Neural cell (in vitro differentiated cells): ENCODE measurements around the gene HMGCS2. TPM values are rescaled to one million over a fixed set of nuclear protein-coding genes. Genes with fewer than 3 reads are reported as not detected.

Source experiments
- H2AFZ ChIP-seq: fragments of 200-600, 300-800 bp; sonication (generic), shearing (Covaris generic); 2 replicates; pipeline ENCODE4 v1.6.0; 2014; ENCODE audit warnings: low read depth, mild to moderate bottlenecking, antibody characterized with exemption, low read length, moderate library complexity
- H3F3A ChIP-seq: fragments of 200-600 bp; shearing (Covaris generic); 2 replicates; pipeline ENCODE4 v1.6.1; 2016; ENCODE audit warnings: mild to moderate bottlenecking, moderate library complexity, mixed read lengths, antibody characterized with exemption, low read length; ENCODE audit not compliant: insufficient read depth, poor library complexity, severe bottlenecking
- H3K27ac ChIP-seq: fragments of 200-600, 300-800 bp; sonication (generic), shearing (Covaris generic); 2 replicates; pipeline ENCODE4 v1.5.1; 2014; ENCODE audit warnings: mild to moderate bottlenecking, low read length, moderate library complexity
- H3K27me3 ChIP-seq: fragments of 300-800, 200-600 bp; sonication (generic), shearing (Covaris generic); 2 replicates; pipeline ENCODE4 v1.6.0; 2014; ENCODE audit warnings: mild to moderate bottlenecking, low read depth, low read length, moderate library complexity; ENCODE audit not compliant: insufficient read depth
- H3K36me3 ChIP-seq: fragments of 300-800, 200-600 bp; sonication (generic), shearing (Covaris generic); 2 replicates; pipeline ENCODE4 v1.5.1; 2014; ENCODE audit warnings: mild to moderate bottlenecking, antibody characterized with exemption, low read length, moderate library complexity; ENCODE audit not compliant: insufficient read depth
- H3K4me2 ChIP-seq: fragments of 300-800, 200-600 bp; sonication (generic), shearing (Covaris generic); 2 replicates; pipeline ENCODE4 v1.6.0; 2014; ENCODE audit warnings: mild to moderate bottlenecking, low read length
- H3K4me3 ChIP-seq: fragments of 300-800, 200-600 bp; sonication (generic), shearing (Covaris generic); 2 replicates; pipeline ENCODE4 v1.5.1; 2014; ENCODE audit warnings: mild to moderate bottlenecking, low read length, moderate library complexity
- H3K79me2 ChIP-seq: fragments of 200-600 bp; shearing (Covaris generic); replicated peaks from 2 replicates; pipeline ENCODE4 v1.6.0; 2014; ENCODE audit warnings: mild to moderate bottlenecking, low read length, moderate library complexity; ENCODE audit not compliant: insufficient read depth
- H3K9ac ChIP-seq: fragments of 300-800, 200-600 bp; sonication (generic), shearing (Covaris generic); 2 replicates; pipeline ENCODE4 v1.6.1; 2016; ENCODE audit warnings: mild to moderate bottlenecking, low read length, mixed read lengths
- H3K9me2 ChIP-seq: fragments of 200-600 bp; shearing (Covaris generic); 2 replicates; pipeline ENCODE4 v1.6.1; 2016; ENCODE audit warnings: mild to moderate bottlenecking, low read length, mixed read lengths; ENCODE audit not compliant: insufficient read depth
- H3K9me3 ChIP-seq: fragments of 200-600, 300-800 bp; sonication (generic), shearing (Covaris generic); 2 replicates; pipeline ENCODE4 v1.6.1; 2016; ENCODE audit warnings: mild to moderate bottlenecking, mixed run types, low read length, moderate library complexity, mixed read lengths
- H4K20me1 ChIP-seq: fragments of 200-600 bp; shearing (Covaris generic); 2 replicates; pipeline ENCODE4 v1.6.1; 2016; ENCODE audit warnings: mild to moderate bottlenecking, mixed run types; ENCODE audit not compliant: insufficient read depth
- CTCF ChIP-seq: fragments of 450-650 bp; IDR thresholded peaks from 2 replicates; pipeline ENCODE4 v1.5.1; 2014; ENCODE audit warnings: antibody characterized with exemption, mild to moderate bottlenecking, moderate library complexity; ENCODE audit not compliant: poor library complexity, severe bottlenecking
- EP300 ChIP-seq: fragments of 450-650 bp; conservative IDR thresholded peaks from 2 replicates; pipeline ENCODE4 v1.6.1; 2014; ENCODE audit warnings: antibody characterized with exemption, mild to moderate bottlenecking, moderate library complexity; ENCODE audit not compliant: poor library complexity, severe bottlenecking
- EZH2 ChIP-seq: fragments of 200-600, 300-800 bp; shearing (Covaris generic), sonication (generic); IDR thresholded peaks from 2 replicates; pipeline ENCODE4 v1.6.1; 2014; ENCODE audit warnings: antibody characterized with exemption, low read length, borderline replicate concordance, mild to moderate bottlenecking; ENCODE audit not compliant: insufficient read depth, poor library complexity, severe bottlenecking
- MXI1 ChIP-seq: fragments of 450-650 bp; conservative IDR thresholded peaks from 2 replicates; pipeline ENCODE4 v1.6.1; 2014; ENCODE audit warnings: antibody characterized with exemption, mild to moderate bottlenecking; ENCODE audit not compliant: poor library complexity, severe bottlenecking
- POLR2AphosphoS5 ChIP-seq: IDR thresholded peaks from 2 replicates; pipeline ENCODE4 v1.6.1; 2012
- RAD21 ChIP-seq: fragments of 450-650 bp; conservative IDR thresholded peaks from 2 replicates; pipeline ENCODE4 v1.6.1; 2014; ENCODE audit warnings: antibody characterized with exemption, mild to moderate bottlenecking, moderate library complexity
- REST ChIP-seq: IDR thresholded peaks from 2 replicates; pipeline ENCODE4 v1.6.1; 2012; ENCODE audit warnings: borderline replicate concordance
- SMC3 ChIP-seq: fragments of 450-650 bp; conservative IDR thresholded peaks from 2 replicates; pipeline ENCODE4 v1.6.1; 2014; ENCODE audit warnings: antibody characterized with exemption, mild to moderate bottlenecking, moderate library complexity; ENCODE audit not compliant: poor library complexity
- TAF1 ChIP-seq: IDR thresholded peaks from 2 replicates; pipeline ENCODE4 v1.6.1; 2012; ENCODE audit warnings: low read depth
- polyA plus RNA-seq: library from polyadenylated mRNA; depleted of rRNA; stranded (reverse); fragments of >200 nt; gene quantifications from 2 replicates; pipeline ENCODE4 v1.2.3, GENCODE V29; 2014

Gene HMGCS2
- polyA plus RNA-seq, 1 donor from 2014 or later: not detected

GRCh38 chr1:119758584-119758983 is 10.1 kb downstream of the HMGCS2 start:
- Histone ChIP-seq H3K79me2 (no peaks in the 10 kb centered on the region), H3F3A (no peaks in the 10 kb centered on the region), H4K20me1 (no peaks in the 10 kb centered on the region), H3K36me3 (no peaks in the 10 kb centered on the region), H3K4me3 (no peak overlapping the region), H3K27me3 (no peaks in the 10 kb centered on the region), H3K4me2 (no peak overlapping the region), H2AFZ (no peak overlapping the region), H3K9ac (no peak overlapping the region), H3K9me3 (no peaks in the 10 kb centered on the region), H3K9me2 (no peaks in the 10 kb centered on the region), H3K27ac (no peak overlapping the region)
- no peak for TF ChIP-seq EZH2

- no peaks in the 10 kb centered on the region for H3K27me3 ChIP-seq
- no peak overlapping the region for H3K9ac ChIP-seq
- no peak overlapping the region for H3K4me3 ChIP-seq
- no peaks in the 10 kb centered on the region for H3F3A ChIP-seq
- H4K20me1 ChIP-seq: no peaks in the 10 kb centered on the region
- H3K9me3 ChIP-seq: peaks cover 3% of the 10 kb centered on the region
- no peak for TF ChIP-seq EP300
- no peak for TF ChIP-seq MXI1
- no peak for TF ChIP-seq SMC3
- TF ChIP-seq POLR2AphosphoS5: no peak
- no peak for TF ChIP-seq CTCF
- TF ChIP-seq EZH2: no peak
- no peak for TF ChIP-seq TAF1
- no peak for TF ChIP-seq RAD21
- no peak for TF ChIP-seq REST
- no peak overlapping the region for H3K27ac ChIP-seq
- no peaks in the 10 kb centered on the region for H3K9me2 ChIP-seq
- H3K4me2 ChIP-seq: no peak overlapping the region
- H3K36me3 ChIP-seq: no peaks in the 10 kb centered on the region
- no peaks in the 10 kb centered on the region for H3K79me2 ChIP-seq
- H2AFZ ChIP-seq: no peak overlapping the region
Measured at GRCh38 chr1:119752592-119752991, 16.1 kb downstream of the HMGCS2 start.

GRCh38 chr1:119748040-119748439 is 20.7 kb downstream of the HMGCS2 start:
- no peaks in the 10 kb centered on the region for H3F3A ChIP-seq
- no peak overlapping the region for H2AFZ ChIP-seq
- no peak for TF ChIP-seq RAD21
- TF ChIP-seq POLR2AphosphoS5: no peak
- no peak for TF ChIP-seq MXI1
- no peak for TF ChIP-seq SMC3
- TF ChIP-seq REST: no peak
- no peak for TF ChIP-seq EZH2
- no peak for TF ChIP-seq EP300
- TF ChIP-seq TAF1: no peak
- no peak for TF ChIP-seq CTCF
- H3K9me3 ChIP-seq: peaks cover 3% of the 10 kb centered on the region
- H3K9me2 ChIP-seq: no peaks in the 10 kb centered on the region
- H3K27ac ChIP-seq: no peak overlapping the region
- H3K36me3 ChIP-seq: no peaks in the 10 kb centered on the region
- H3K9ac ChIP-seq: no peak overlapping the region
- H3K27me3 ChIP-seq: no peaks in the 10 kb centered on the region
- H3K4me3 ChIP-seq: no peak overlapping the region
- no peaks in the 10 kb centered on the region for H4K20me1 ChIP-seq
- no peak overlapping the region for H3K4me2 ChIP-seq
- H3K79me2 ChIP-seq: no peaks in the 10 kb centered on the region
